GM19239 (cell line): ENCODE data around the gene JAKMIP1.

Experiments used
- DNase-seq: peaks from one replicate; pipeline ENCODE4 v3.0.0; 2011; ENCODE audit warnings: low spot score; ENCODE audit not compliant: insufficient read length
- FAIRE-seq: peaks from 2 replicates; lab custom pipeline; 2011; peaks lifted over from hg19 to GRCh38; lab: Jason Lieb, UNC

The JAKMIP1 gene

GRCh38 chr4:6204871-6205566 lies 4.7 kb upstream of the JAKMIP1 start:
- DNase-seq, result no peak

DNA sequence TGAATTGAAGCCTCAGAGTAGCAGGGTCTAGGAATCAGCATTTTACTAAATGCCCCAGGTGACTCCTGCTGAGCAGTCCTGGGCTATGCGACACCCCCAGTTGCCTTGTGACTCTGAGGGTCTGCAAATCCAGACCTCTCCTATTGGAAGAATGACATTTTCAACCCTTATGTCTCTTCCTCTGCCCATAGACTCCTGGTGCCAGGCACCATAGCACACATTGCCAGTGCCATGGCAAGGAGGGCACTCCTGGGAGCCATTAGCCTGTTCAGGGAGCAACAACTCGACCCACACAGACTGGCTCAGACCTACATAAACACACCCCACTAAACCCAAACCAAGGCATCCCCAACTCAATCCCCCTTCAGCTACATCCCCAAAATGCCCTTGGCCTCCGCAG lies 3.7 kb upstream of the JAKMIP1 start:
- DNase-seq (no peak), FAIRE-seq (no peak)

More at GRCh38 chr4:6204871-6205566, 4.7 kb upstream of the JAKMIP1 start:
- FAIRE-seq, result no peak

GRCh38 chr4:6201580-6202091 lies 1.3 kb upstream of the JAKMIP1 start:
- DNase-seq (no peak), FAIRE-seq (no peak)

- no peak for DNase-seq
- FAIRE-seq, result no peak
Observed at GRCh38 chr4:6200922-6201362, 593 bp upstream of the JAKMIP1 start.

DNA sequence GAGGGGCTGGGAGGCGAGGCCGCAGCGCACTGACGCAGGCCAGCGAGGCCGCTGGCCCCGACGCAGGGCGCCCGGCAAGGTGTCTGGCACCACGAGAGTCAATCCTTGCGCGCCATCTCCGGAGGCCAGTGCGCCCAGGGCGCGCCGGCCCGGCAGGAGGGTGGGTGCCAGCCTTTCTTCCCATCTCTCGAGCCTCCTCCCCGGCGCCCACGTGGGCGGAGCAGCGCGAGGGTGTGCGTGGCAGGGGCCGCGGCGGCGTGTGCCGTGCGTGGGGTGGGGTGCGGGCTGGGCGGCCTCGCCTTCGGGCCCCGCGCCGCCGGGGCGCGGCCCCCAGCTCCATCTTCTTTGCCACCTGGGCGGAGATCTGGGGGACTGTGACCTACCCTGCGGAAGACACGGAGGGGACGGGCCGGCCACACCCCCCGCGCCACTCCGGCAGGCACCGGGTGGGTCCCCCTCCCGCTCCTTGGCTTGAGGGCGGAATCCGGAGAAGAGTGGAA lies 877 bp downstream of the JAKMIP1 start:
- FAIRE-seq (no peak), DNase-seq (no peak)

GRCh38 chr4:6198768-6199421 lies 1.5 kb downstream of the JAKMIP1 start:
- peak; percentile 11 for FAIRE-seq
- no peak for DNase-seq

- no peak for DNase-seq
- no peak for FAIRE-seq
Observed at GRCh38 chr4:6198278-6198677, 2.1 kb downstream of the JAKMIP1 start.

DNA sequence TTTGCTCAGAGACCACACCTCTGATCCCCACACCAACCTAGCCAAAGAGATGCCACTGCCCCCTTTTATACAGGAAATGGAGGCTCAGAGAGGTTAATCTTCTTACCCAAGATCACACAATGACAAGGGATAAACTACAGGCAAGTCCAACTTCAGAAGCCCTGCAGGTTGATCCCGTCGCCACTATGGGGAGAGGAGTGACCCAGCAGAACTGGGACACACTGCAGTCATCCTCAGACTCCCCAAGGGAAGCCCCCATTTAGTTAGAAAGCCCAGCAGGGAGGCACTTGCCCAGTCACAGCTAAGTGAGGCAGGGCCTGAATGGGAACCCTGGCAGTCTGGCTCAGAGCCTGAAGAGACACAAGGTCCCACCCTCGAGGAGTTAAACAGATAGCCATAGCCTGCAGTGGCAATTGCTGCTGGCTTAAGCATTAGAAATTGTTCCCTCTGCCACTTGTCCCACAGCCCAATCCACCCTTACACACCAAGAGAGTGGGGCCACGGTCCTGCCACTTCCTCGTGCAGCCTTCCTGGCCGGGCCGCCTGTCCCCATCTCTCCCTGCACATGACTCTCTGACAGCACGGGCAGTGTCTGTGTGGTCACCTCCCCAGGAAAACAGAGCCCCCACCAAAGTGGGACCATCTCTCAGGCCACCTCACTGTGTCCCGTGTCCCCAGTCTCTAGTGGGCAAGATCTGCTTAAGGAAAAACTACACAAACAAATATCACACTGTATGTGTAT lies 2.7 kb downstream of the JAKMIP1 start:
- FAIRE-seq (no peak), DNase-seq (no peak)

DNA sequence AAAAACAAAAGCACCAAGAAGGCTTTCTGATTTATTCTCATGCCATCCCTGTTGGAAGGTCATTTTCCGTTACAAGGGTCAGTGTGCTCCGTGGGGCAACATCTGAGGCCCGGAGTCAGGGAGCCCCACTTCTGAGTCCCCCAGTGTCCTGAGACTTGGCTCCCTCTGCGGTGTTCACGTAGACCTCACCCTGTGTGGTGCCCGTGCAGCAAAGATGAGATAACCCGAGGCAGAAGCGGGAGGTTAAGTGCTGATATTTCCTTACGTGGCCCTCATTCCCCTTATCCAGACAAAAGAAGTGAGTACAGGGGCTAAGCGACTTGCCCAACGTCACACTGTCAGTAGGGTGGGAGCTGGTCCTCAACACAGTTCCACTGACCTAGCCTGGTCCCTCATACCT lies 3.5 kb downstream of the JAKMIP1 start:
- no peak for FAIRE-seq
- no peak for DNase-seq

DNA sequence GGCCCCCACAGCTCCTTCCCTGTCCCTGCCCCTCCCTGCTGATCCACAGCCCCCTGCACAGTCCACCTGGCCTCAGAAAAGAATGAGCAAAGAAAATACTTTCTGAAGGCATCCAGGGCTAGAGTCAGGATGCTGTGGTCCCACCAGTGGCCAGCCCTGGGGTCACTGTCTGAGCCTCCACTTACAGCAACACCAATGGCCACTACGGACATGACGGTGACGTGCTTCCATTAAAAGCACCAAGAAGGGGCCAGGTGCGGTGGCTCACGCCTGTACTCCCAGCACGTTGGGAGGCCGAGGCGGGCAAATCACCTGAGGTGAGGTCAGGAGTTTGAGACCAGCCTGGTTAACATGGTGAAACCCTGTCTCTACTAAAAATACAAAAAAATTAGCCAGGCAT lies 4.0 kb downstream of the JAKMIP1 start:
- DNase-seq (no peak), FAIRE-seq (no peak)

- no peak for DNase-seq
- FAIRE-seq, result no peak
Observed at GRCh38 chr4:6195602-6196319, 4.6 kb downstream of the JAKMIP1 start.

GRCh38 chr4:6194458-6195195 lies 5.7 kb downstream of the JAKMIP1 start:
- FAIRE-seq, result no peak
- DNase-seq, result no peak

DNA sequence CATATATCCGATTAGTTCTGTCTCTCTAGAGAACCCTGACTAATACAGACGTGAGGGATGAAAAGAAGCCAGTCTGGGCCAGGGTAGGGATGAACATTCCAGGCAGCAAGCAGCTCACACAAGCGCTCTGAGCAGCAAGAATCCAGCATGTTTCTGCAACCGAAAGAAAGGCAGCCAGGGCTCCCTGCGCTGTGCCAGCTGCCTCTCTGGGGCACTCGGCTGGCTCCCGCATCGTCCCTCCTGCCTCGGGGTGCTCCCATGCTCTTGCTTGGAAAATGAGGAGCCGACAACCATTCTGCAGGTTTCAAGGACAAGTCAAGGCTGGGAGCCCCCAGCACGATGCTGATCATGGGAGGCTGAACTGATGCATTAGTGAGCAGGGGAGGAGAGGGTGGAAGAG lies 7.0 kb downstream of the JAKMIP1 start:
- DNase-seq (no peak), FAIRE-seq (no peak)

DNA sequence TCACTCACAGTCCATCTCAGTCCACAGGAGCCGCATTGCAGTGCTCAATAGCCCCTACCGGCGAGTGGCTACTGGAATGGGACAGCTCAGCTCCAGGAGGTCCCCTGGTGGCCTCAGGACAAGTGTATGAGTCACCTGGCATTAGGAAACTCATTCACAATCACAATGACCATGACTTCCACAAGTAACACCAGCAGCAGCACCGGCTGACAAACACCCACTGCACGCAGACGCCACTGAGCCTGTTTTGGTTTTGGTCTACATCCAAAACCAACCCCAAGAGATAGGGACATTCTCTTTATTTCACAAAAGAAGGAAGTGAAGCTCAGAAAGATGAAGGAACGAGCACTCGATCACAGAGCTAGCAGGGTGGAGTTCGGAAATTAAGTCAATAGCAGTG lies 8.1 kb downstream of the JAKMIP1 start:
- FAIRE-seq, result no peak
- no peak for DNase-seq

- DNase-seq (no peak), FAIRE-seq (no peak)
Observed at GRCh38 chr4:6191448-6192130, 8.8 kb downstream of the JAKMIP1 start.

GRCh38 chr4:6190486-6190885 lies 9.9 kb downstream of the JAKMIP1 start:
- DNase-seq (no peak), FAIRE-seq (no peak)

GRCh38 chr4:6189511-6189910 lies 10.8 kb downstream of the JAKMIP1 start:
- no peak for FAIRE-seq
- no peak for DNase-seq

GRCh38 chr4:6188687-6189305 lies 11.6 kb downstream of the JAKMIP1 start:
- no peak for DNase-seq
- no peak for FAIRE-seq

- FAIRE-seq, result no peak
Observed at GRCh38 chr4:6184169-6184568, 16.2 kb downstream of the JAKMIP1 start.

More at GRCh38 chr4:6184169-6184568, 16.2 kb downstream of the JAKMIP1 start:
- no peak for DNase-seq
